Myocyte (in vitro differentiated cells): ENCODE results near the gene ZBTB37. TPM values are rescaled to one million over a fixed set of nuclear protein-coding genes. Genes with fewer than 3 reads are reported as not detected.
A peak's percentile ranks its signal among the peaks of the same experiment; 100 is the strongest.
"Not testable (repeated sequence)": the region's sequence is repeated elsewhere in the genome, so short reads cannot be mapped to it uniquely, and the experiment has no call there.

ENCODE experiments used
- DNase-seq: peaks from one replicate; pipeline ENCODE4 v3.0.0-alpha.2; 2012; ENCODE audit warnings: low read depth
- polyA plus RNA-seq: library from polyadenylated mRNA; unstranded; fragments of >200 nt; gene quantifications from one replicate; pipeline ENCODE4 v1.2.1, GENCODE V29; 2012; ENCODE audit warnings: missing spikeins
- total RNA-seq: library from RNA; depleted of rRNA; stranded (reverse); fragments of >200 nt; gene quantifications from 2 replicates; pipeline ENCODE4 v1.2.3, GENCODE V29; 2014

Gene ZBTB37
- 10.9 and 11.7 TPM in 2 replicates for total RNA-seq
- 2.0 TPM for polyA plus RNA-seq

GRCh38 chr1:173868266-173869020 is at the start of gene ZBTB37:
ZBTB37 (plus strand) TSS chr1:173868380; CDS start chr1:173870226, 1,846 bp downstream.
- DNase-seq: no peak

GRCh38 chr1:173818459-173818858 is 49.7 kb upstream of the ZBTB37 start:
- no peak for DNase-seq

- no peak for DNase-seq
These were observed 46.5 kb upstream of the ZBTB37 start for GRCh38 chr1:173821680-173822079.

GRCh38 chr1:173823781-173824314 is 44.3 kb upstream of the ZBTB37 start:
- no peak for DNase-seq

GRCh38 chr1:173824315-173825081 is 43.7 kb upstream of the ZBTB37 start, which contains the start of the genes CENPL and DARS2:
CENPL (minus strand) TSS chr1:173824883; CDS start chr1:173811299, 13,584 bp downstream.
DARS2 (plus strand) TSS chr1:173824673; CDS start chr1:173825230, 557 bp downstream.
- peak; percentile 99 for DNase-seq

- DNase-seq: no peak
These were observed 40.6 kb upstream of the ZBTB37 start for GRCh38 chr1:173827611-173828010.

GRCh38 chr1:173832748-173833147 is 35.4 kb upstream of the ZBTB37 start:
- no peak for DNase-seq

GRCh38 chr1:173852105-173852504 is 16.1 kb upstream of the ZBTB37 start:
- no peak for DNase-seq

GRCh38 chr1:173853074-173853473 is 15.1 kb upstream of the ZBTB37 start:
- no peak for DNase-seq

- DNase-seq: no peak
These were observed 12.2 kb upstream of the ZBTB37 start for GRCh38 chr1:173856014-173856413.

- DNase-seq: no peak
These were observed 11.3 kb upstream of the ZBTB37 start for GRCh38 chr1:173856903-173857302.

GRCh38 chr1:173857363-173857917 is 10.7 kb upstream of the ZBTB37 start:
- no peak for DNase-seq

GRCh38 chr1:173859547-173859946 is 8.6 kb upstream of the ZBTB37 start:
- DNase-seq: not testable (repeated sequence)

GRCh38 chr1:173860065-173860464 is 8.1 kb upstream of the ZBTB37 start:
- DNase-seq: no peak

- no peak for DNase-seq
These were observed 6.4 kb upstream of the ZBTB37 start for GRCh38 chr1:173861731-173862145.

- not testable (repeated sequence) for DNase-seq
These were observed 5.9 kb upstream of the ZBTB37 start for GRCh38 chr1:173862146-173862768.

- DNase-seq: no peak
These were observed 5.4 kb upstream of the ZBTB37 start for GRCh38 chr1:173862769-173863223.

- no peak for DNase-seq
These were observed 4.7 kb upstream of the ZBTB37 start for GRCh38 chr1:173863224-173864161.

- no peak for DNase-seq
These were observed 3.9 kb upstream of the ZBTB37 start for GRCh38 chr1:173864179-173864867.
